ENCODE results near the gene TUBG2.

DNA sequence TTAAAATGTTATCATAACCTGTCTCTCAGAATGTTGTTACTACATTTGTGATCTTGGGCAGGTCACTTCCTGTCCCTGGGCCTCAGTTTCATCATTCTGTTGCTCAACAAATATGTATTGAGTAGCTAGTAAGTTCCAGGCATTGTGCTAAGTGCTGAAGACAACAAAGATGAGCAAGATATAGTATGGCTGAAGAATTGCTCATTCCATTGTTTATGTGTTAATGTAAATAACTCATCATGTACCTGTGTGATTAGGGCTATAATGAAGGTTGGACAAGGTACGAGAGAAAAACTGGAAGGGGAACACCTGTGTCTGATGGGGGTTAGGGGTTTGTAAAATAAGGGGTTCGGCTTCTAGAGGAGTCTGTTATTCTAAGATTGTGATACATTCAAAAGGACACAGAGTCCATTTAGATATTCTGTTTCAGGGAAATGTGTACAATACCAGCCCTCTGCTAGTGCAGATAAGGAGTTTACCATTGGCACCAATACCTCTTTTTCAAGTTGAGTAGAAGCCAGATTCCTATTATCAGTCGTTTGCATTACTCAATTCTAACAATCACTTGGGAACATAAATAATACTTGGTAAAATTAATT lies 29.6 kb upstream of the TUBG2 start:
- TF ChIP-seq CTCF (IDR thresholded peaks at IDR 0.05; ENCODE audit: poor library complexity, severe bottlenecking), result no peak
- TF ChIP-seq EZH2 (IDR thresholded peaks at IDR 0.05; ENCODE audit: borderline replicate concordance, insufficient read depth, low read length, poor library complexity, severe bottlenecking), result no peak
- no peak for TF ChIP-seq EP300 (conservative IDR thresholded peaks at IDR 0.05; ENCODE audit: poor library complexity, severe bottlenecking)
- no peak for TF ChIP-seq RAD21 (conservative IDR thresholded peaks at IDR 0.05)
- TF ChIP-seq POLR2AphosphoS5 (IDR thresholded peaks at IDR 0.05), result no peak
- TF ChIP-seq, protein P1, sequence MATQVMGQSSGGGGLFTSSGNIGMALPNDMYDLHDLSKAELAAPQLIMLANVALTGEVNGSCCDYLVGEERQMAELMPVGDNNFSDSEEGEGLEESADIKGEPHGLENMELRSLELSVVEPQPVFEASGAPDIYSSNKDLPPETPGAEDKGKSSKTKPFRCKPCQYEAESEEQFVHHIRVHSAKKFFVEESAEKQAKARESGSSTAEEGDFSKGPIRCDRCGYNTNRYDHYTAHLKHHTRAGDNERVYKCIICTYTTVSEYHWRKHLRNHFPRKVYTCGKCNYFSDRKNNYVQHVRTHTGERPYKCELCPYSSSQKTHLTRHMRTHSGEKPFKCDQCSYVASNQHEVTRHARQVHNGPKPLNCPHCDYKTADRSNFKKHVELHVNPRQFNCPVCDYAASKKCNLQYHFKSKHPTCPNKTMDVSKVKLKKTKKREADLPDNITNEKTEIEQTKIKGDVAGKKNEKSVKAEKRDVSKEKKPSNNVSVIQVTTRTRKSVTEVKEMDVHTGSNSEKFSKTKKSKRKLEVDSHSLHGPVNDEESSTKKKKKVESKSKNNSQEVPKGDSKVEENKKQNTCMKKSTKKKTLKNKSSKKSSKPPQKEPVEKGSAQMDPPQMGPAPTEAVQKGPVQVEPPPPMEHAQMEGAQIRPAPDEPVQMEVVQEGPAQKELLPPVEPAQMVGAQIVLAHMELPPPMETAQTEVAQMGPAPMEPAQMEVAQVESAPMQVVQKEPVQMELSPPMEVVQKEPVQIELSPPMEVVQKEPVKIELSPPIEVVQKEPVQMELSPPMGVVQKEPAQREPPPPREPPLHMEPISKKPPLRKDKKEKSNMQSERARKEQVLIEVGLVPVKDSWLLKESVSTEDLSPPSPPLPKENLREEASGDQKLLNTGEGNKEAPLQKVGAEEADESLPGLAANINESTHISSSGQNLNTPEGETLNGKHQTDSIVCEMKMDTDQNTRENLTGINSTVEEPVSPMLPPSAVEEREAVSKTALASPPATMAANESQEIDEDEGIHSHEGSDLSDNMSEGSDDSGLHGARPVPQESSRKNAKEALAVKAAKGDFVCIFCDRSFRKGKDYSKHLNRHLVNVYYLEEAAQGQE (IDR thresholded peaks at IDR 0.05; ENCODE audit: borderline replicate concordance), result no peak
- no peak for TF ChIP-seq MXI1 (conservative IDR thresholded peaks at IDR 0.05; ENCODE audit: poor library complexity, severe bottlenecking)
- no peak for TF ChIP-seq TAF1 (IDR thresholded peaks at IDR 0.05; ENCODE audit: low read depth)
- no peak for TF ChIP-seq SMC3 (conservative IDR thresholded peaks at IDR 0.05; ENCODE audit: poor library complexity)

Measured in neural cell (in vitro differentiated cells).